ENCODE data around the gene PUSL1.
"Not testable (repeated sequence)": the region's sequence is repeated elsewhere in the genome, so short reads cannot be mapped to it uniquely, and the experiment has no call there.

Gene PUSL1

GRCh38 chr1:1309251-1310108 lies 1.1 kb downstream of the PUSL1 start:
- no peak for DNase-seq (ENCODE audit: low read depth in 2 of 2)

- DNase-seq (ENCODE audit: low read depth in 2 of 2): no peak
These were observed 1.6 kb downstream of the PUSL1 start for GRCh38 chr1:1310109-1310385.

- DNase-seq (ENCODE audit: low read depth in 2 of 2): no peak
These were observed 2.2 kb downstream of the PUSL1 start for GRCh38 chr1:1310476-1311053.

- no peak for DNase-seq (ENCODE audit: low read depth in 2 of 2)
These were observed 3.0 kb downstream of the PUSL1 start for GRCh38 chr1:1311107-1312104.

- DNase-seq (ENCODE audit: low read depth in 2 of 2): no peak
These were observed 4.3 kb downstream of the PUSL1 start for GRCh38 chr1:1312450-1313314.

- no peak for DNase-seq (ENCODE audit: low read depth in 2 of 2)
These were observed 5.3 kb downstream of the PUSL1 start for GRCh38 chr1:1313500-1314236.

GRCh38 chr1:1314237-1314586 lies 5.8 kb downstream of the PUSL1 start:
- no peak for DNase-seq (ENCODE audit: low read depth in 2 of 2)

GRCh38 chr1:1314678-1315335 lies 6.4 kb downstream of the PUSL1 start:
- DNase-seq (ENCODE audit: low read depth in 2 of 2): no peak

GRCh38 chr1:1315435-1315954 lies 7.1 kb downstream of the PUSL1 start:
- DNase-seq (ENCODE audit: low read depth in 2 of 2): no peak

- not testable (repeated sequence) for DNase-seq (ENCODE audit: low read depth in 2 of 2)
These were observed 7.8 kb downstream of the PUSL1 start for GRCh38 chr1:1316199-1316598.

- DNase-seq (ENCODE audit: low read depth in 2 of 2): no peak
These were observed 9.0 kb downstream of the PUSL1 start for GRCh38 chr1:1317420-1317819.

- DNase-seq (ENCODE audit: low read depth in 2 of 2): peak; percentile 74 to 77
These were observed 9.8 kb downstream of the PUSL1 start for GRCh38 chr1:1318131-1318652.

- DNase-seq (ENCODE audit: low read depth in 2 of 2): no peak
These were observed 10.6 kb downstream of the PUSL1 start for GRCh38 chr1:1318777-1319645.

- no peak for DNase-seq (ENCODE audit: low read depth in 2 of 2)
These were observed 11.2 kb downstream of the PUSL1 start for GRCh38 chr1:1319646-1319941.

GRCh38 chr1:1320666-1321448 lies 12.5 kb downstream of the PUSL1 start:
- DNase-seq (ENCODE audit: low read depth in 2 of 2): no peak

GRCh38 chr1:1321477-1321876 lies 13.1 kb downstream of the PUSL1 start:
- DNase-seq (ENCODE audit: low read depth in 2 of 2): no peak

GRCh38 chr1:1322418-1322817 lies 14.0 kb downstream of the PUSL1 start:
- no peak for DNase-seq (ENCODE audit: low read depth in 2 of 2)

- DNase-seq (ENCODE audit: low read depth in 2 of 2): no peak
These were observed 14.6 kb downstream of the PUSL1 start for GRCh38 chr1:1322952-1323351.

Measured in fibroblast of skin of left quadriceps (primary cell).